Panc1 (cell line): ENCODE measurements around the gene KCTD5. TPM values are rescaled to one million over a fixed set of nuclear protein-coding genes. Genes with fewer than 3 reads are reported as not detected.

Experiments
- ATAC-seq: fragments of 200-7000 bp; cut with Tn5 transposase; 2 replicates; pipeline ENCODE4 v1.9.1; 2020; ENCODE audit warnings: mild to moderate bottlenecking, moderate library complexity
- BruUV-seq: library from RNA; stranded (reverse); fragments of 400-500 nt; replicated peaks from 2 replicates; lab custom pipeline; 2021; lab: Mats Ljungman, UMichigan
- CTCF ChIA-PET: fragments of 300-600 bp; sonication (Branson Sonifier 250); formaldehyde crosslinking; loops from one replicate; lab custom pipeline; 2022; ENCODE audit warnings: antibody characterized with exemption; lab: Charles Lee
- POLR2A ChIA-PET: fragments of 300-600 bp; sonication (Branson Sonifier 250); formaldehyde crosslinking; loops from one replicate; lab custom pipeline; 2022; ENCODE audit warnings: antibody characterized with exemption; lab: Charles Lee
- DNase-seq: peaks from one replicate; pipeline ENCODE4 v3.0.0-alpha.2; 2010; ENCODE audit warnings: low read depth, low spot score
- H3K27ac ChIP-seq: 2 replicates; pipeline ENCODE4 v1.5.1; 2011; ENCODE audit warnings: mild to moderate bottlenecking, low read length, inconsistent platforms
- H3K27me3 ChIP-seq: fragments of 200-500 bp; sonication (Bioruptor generic); 2 replicates; pipeline ENCODE4 v1.6.0; 2014; ENCODE audit warnings: low read length, inconsistent platforms; ENCODE audit not compliant: control insufficient read depth, insufficient read depth
- H3K36me3 ChIP-seq: fragments of 200-500 bp; sonication (Bioruptor generic); 2 replicates; pipeline ENCODE4 v1.5.1; 2014; ENCODE audit warnings: inconsistent platforms, mild to moderate bottlenecking, low read length, moderate library complexity; ENCODE audit not compliant: control insufficient read depth, insufficient read depth
- H3K4me1 ChIP-seq: 2 replicates; pipeline ENCODE4 v1.5.1; 2011; ENCODE audit warnings: inconsistent platforms, mild to moderate bottlenecking, low read length, moderate library complexity; ENCODE audit not compliant: control insufficient read depth, insufficient read depth
- H3K4me3 ChIP-seq, 2 experiments: 2 replicates each; pipeline ENCODE4 v1.5.1; 2011 to 2012; ENCODE audit warnings: low read depth in 2 of 2, low read length in 2 of 2, mild to moderate bottlenecking in 2 of 2, inconsistent platforms in 1 of 2, moderate library complexity in 1 of 2
- H3K9me3 ChIP-seq: fragments of 200-500 bp; sonication (Bioruptor generic); 2 replicates; pipeline ENCODE4 v1.5.1; 2014; ENCODE audit warnings: low read depth, mild to moderate bottlenecking, inconsistent platforms, low read length, moderate library complexity; ENCODE audit not compliant: control insufficient read depth, insufficient read depth
- POLR2AphosphoS5 ChIP-seq: IDR thresholded peaks from 2 replicates; pipeline ENCODE4 v1.6.1; 2012; ENCODE audit warnings: mild to moderate bottlenecking, low read depth, low read length, moderate library complexity
- REST ChIP-seq, 2 experiments: IDR thresholded peaks; 2 replicates each; pipeline ENCODE4 v1.6.1; 2011 to 2012; ENCODE audit warnings: low read depth in 2 of 2, control low read depth in 1 of 2, low read length in 1 of 2, mild to moderate bottlenecking in 1 of 2, moderate library complexity in 1 of 2; ENCODE audit not compliant: insufficient read depth in 1 of 2
- SIN3A ChIP-seq: IDR thresholded peaks from 2 replicates; pipeline ENCODE4 v1.6.1; 2012; ENCODE audit warnings: low read depth, mild to moderate bottlenecking, low read length, moderate library complexity, borderline replicate concordance; ENCODE audit not compliant: insufficient read depth
- TCF7L2 ChIP-seq: IDR thresholded peaks from 2 replicates; pipeline ENCODE4 v1.6.1; 2011; ENCODE audit warnings: mild to moderate bottlenecking, low read depth, low read length, inconsistent platforms
- in situ Hi-C: cut with HindIII; loops from 2 replicates; pipeline ENCODE4 v1.10.0; 2016; ENCODE audit warnings: low sequenced_read_pairs, low pct_unique_long_range_greater_than_20kb
- intact Hi-C: fragments of 100-400 bp; cut with micrococcal nuclease; formaldehyde crosslinking; loops from one replicate; pipeline ENCODE4 v1.10.0; 2022; ENCODE audit not compliant: unreplicated experiment
- total RNA-seq: library from RNA; stranded (reverse); gene quantifications from one replicate; pipeline ENCODE4 v1.2.1, GENCODE V29; 2021; ENCODE audit not compliant: unreplicated experiment
- TF ChIP-seq, protein P1 (sequence below): fragments of 450-650 bp; IDR thresholded peaks from 2 replicates; pipeline ENCODE4 v1.5.1; 2017; ENCODE audit warnings: mild to moderate bottlenecking

Gene KCTD5
- total RNA-seq, 1 experiment from 2014 or later, result 61.1 TPM

GRCh38 chr16:2704983-2705275, 22.6 kb downstream of the KCTD5 start:
- CTCF ChIA-PET, result no interaction called here
- BruUV-seq, result no TSS peak
- no peak for DNase-seq
- POLR2A ChIA-PET, result no interaction called here
- intact Hi-C loops, result no loop called here
- no peak overlapping the region for H3K4me3 ChIP-seq
- no peak for ATAC-seq
- in situ Hi-C loops, result no loop called here
- no peaks in the 10 kb centered on the region for H3K36me3 ChIP-seq
- no peaks in the 10 kb centered on the region for H3K4me1 ChIP-seq
- no peaks in the 10 kb centered on the region for H3K27me3 ChIP-seq
- TF ChIP-seq REST (IDR thresholded peaks at IDR 0.05; ENCODE audit: insufficient read depth in 1 of 2, low read depth in 2 of 2, low read length in 1 of 2) (no peak), SIN3A (no peak), TCF7L2 (no peak), POLR2AphosphoS5 (no peak)
- TF ChIP-seq, protein P1, sequence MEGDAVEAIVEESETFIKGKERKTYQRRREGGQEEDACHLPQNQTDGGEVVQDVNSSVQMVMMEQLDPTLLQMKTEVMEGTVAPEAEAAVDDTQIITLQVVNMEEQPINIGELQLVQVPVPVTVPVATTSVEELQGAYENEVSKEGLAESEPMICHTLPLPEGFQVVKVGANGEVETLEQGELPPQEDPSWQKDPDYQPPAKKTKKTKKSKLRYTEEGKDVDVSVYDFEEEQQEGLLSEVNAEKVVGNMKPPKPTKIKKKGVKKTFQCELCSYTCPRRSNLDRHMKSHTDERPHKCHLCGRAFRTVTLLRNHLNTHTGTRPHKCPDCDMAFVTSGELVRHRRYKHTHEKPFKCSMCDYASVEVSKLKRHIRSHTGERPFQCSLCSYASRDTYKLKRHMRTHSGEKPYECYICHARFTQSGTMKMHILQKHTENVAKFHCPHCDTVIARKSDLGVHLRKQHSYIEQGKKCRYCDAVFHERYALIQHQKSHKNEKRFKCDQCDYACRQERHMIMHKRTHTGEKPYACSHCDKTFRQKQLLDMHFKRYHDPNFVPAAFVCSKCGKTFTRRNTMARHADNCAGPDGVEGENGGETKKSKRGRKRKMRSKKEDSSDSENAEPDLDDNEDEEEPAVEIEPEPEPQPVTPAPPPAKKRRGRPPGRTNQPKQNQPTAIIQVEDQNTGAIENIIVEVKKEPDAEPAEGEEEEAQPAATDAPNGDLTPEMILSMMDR, result no peak
- no peaks in the 10 kb centered on the region for H3K9me3 ChIP-seq
- H3K27ac ChIP-seq, result no peak overlapping the region

DNA sequence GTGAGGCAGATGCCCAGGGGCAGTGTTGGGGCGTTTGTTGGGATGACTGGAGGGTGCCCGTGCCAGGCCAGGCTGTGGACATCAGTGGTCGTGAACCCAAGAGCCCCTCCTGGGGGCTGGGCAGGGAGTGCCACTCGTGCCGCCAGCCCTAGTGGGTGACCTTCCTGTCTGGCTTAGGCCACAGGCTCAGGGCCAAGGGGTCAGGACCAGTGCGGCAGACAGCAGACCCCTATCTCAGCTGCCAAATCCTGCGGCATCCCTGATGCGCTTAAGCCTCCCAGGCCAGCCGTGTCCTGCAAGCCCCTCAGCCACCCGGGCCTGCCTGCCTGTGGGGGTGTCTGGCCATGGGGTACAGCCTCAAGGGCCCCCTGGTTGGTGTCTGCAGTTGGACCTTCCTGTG, 23.0 kb downstream of the KCTD5 start:
- no peak overlapping the region for H3K4me3 ChIP-seq
- no peak for ATAC-seq
- H3K27ac ChIP-seq, result no peak overlapping the region
- no peak for TF ChIP-seq SIN3A
- TF ChIP-seq TCF7L2, result no peak
- no peak for TF ChIP-seq REST (IDR thresholded peaks at IDR 0.05; ENCODE audit: insufficient read depth in 1 of 2, low read depth in 2 of 2, low read length in 1 of 2)
- TF ChIP-seq, protein P1, result no peak
- no peak for TF ChIP-seq POLR2AphosphoS5
- H3K27me3 ChIP-seq, result no peaks in the 10 kb centered on the region
- no peaks in the 10 kb centered on the region for H3K36me3 ChIP-seq
- ChIA-PET POLR2A (no interaction called here), CTCF (no interaction called here)
- no peak for DNase-seq
- intact Hi-C loops (no loop called here), in situ Hi-C loops (no loop called here)
- no peaks in the 10 kb centered on the region for H3K9me3 ChIP-seq
- no peaks in the 10 kb centered on the region for H3K4me1 ChIP-seq
- BruUV-seq, result no TSS peak
